GM12865 (cell line): ENCODE measurements around the gene OLFML2B.
"Not testable (repeated sequence)": the region's sequence is repeated elsewhere in the genome, so short reads cannot be mapped to it uniquely, and the experiment has no call there.

Experiments used
- DNase-seq: peaks from one replicate; pipeline ENCODE4 v3.0.0; 2010; ENCODE audit warnings: low read depth
- H3K4me3 ChIP-seq: 2 replicates; pipeline ENCODE4 v1.5.1; 2011; ENCODE audit warnings: mild to moderate bottlenecking, low read depth, low read length, control low read depth
- TF ChIP-seq, protein P1 (sequence below): IDR thresholded peaks from 2 replicates; pipeline ENCODE4 v1.5.1; 2011; ENCODE audit warnings: low read length, control low read depth, low read depth, inconsistent platforms; ENCODE audit not compliant: insufficient read depth; ENCODE audit errors: missing control alignments

OLFML2B gene

DNA sequence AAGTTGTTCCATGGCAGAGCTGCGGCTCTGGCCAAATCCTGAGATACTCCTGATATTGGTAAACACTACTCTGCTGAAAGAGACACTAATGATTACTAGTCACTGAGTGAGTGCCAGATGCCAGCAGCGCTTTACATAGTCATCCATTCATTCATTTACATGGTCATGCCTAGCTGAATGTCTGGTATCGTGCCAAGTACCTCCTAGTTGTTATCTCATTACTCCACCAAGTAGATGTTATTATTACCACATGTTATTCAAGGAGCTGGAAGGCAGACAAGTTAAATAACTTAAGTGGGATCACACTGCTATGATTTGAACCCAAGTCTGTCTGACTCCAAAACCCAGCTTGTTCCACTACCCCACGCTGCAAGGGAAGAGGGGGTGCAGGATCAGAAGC is 4.7 kb downstream of the OLFML2B start:
- no peak for DNase-seq
- H3K4me3 ChIP-seq: no peak overlapping the region
- TF ChIP-seq, protein P1, sequence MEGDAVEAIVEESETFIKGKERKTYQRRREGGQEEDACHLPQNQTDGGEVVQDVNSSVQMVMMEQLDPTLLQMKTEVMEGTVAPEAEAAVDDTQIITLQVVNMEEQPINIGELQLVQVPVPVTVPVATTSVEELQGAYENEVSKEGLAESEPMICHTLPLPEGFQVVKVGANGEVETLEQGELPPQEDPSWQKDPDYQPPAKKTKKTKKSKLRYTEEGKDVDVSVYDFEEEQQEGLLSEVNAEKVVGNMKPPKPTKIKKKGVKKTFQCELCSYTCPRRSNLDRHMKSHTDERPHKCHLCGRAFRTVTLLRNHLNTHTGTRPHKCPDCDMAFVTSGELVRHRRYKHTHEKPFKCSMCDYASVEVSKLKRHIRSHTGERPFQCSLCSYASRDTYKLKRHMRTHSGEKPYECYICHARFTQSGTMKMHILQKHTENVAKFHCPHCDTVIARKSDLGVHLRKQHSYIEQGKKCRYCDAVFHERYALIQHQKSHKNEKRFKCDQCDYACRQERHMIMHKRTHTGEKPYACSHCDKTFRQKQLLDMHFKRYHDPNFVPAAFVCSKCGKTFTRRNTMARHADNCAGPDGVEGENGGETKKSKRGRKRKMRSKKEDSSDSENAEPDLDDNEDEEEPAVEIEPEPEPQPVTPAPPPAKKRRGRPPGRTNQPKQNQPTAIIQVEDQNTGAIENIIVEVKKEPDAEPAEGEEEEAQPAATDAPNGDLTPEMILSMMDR: no peak

DNA sequence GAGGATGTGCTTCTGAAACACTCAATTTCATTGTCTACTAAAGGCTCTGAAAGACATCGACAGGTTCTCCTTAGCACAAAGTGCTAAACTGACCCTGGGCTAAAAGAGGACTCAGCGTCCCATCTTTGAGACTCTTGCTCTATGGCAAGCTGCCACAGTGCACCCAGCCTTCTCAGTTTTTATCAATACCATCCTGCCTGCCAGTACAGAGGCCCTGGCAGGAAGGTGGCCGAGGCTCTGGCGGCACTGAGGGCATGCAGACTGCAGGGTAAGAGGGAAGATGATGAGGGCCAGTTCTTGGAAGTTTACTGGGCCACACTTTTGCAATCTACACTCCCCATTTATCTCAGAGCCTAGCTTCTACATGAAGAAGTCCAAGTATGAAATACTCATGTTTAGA is 5.3 kb downstream of the OLFML2B start:
- no peak overlapping the region for H3K4me3 ChIP-seq
- DNase-seq: no peak
- TF ChIP-seq, protein P1: no peak

DNA sequence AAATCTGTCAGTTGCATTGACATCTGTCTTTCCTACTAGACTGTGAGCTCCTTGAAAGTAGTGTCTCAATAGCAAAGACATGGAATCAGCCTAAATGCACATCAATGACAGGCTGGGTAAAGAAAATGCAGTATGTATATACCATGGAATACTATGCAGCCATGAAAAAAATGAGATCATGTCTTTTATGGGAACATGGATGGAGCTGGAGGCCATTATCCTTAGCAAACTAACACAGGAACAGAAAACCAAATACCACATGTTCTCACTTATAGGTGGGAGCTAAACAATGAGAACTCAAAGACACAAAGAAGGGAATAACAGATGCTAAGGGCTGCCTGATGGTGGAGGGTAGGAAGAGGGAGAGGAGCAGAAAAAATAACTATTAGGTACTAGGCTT is 5.9 kb downstream of the OLFML2B start:
- not testable (repeated sequence) for H3K4me3 ChIP-seq

DNA sequence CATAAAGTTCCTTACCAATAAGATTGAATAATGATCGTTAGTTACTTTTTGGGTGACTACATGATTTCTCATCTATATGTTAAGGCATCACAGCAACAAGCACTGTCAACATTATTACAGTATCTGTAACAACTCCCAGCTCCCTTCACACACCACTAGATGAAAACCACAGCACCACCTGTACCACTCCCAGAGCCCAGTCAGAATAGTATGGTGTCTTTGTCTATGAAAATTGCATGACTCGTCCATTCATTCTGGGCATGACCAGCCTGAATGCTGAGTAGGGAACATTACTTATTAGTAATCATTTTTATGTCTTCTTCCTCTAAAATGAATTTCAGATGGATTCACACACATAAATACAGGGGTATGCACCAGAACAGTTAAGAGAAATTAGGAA is 7.0 kb downstream of the OLFML2B start:
- TF ChIP-seq, protein P1: no peak
- no peak overlapping the region for H3K4me3 ChIP-seq
- DNase-seq: no peak

More for the DNA sequence above, 5.9 kb downstream of the OLFML2B start:
- DNase-seq: not testable (repeated sequence)

DNA sequence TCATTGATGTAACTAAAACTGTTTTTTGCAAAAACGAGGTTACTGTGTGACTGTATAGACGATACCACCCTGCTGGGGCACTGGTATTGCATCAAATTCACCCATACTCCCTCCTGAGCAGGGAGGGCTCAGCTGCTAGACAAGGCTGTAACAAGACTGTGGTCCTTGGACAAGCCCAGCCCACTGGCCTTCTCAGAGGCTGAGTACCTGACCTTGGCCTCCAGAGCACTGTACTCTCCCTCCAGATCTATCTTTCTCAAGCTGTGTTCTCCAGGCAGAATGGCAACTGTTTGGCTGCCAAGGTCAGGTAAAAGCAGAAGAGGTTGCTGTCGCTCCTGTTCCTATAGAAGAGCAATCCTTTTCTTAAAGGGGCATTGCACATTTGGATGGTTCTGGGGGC is 8.5 kb downstream of the OLFML2B start:
- TF ChIP-seq, protein P1: no peak
- H3K4me3 ChIP-seq: no peak overlapping the region
- no peak for DNase-seq

- H3K4me3 ChIP-seq: no peak overlapping the region
- no peak for DNase-seq
- TF ChIP-seq, protein P1: no peak
These were observed 9.5 kb downstream of the OLFML2B start for GRCh38 chr1:162014202-162014601.

DNA sequence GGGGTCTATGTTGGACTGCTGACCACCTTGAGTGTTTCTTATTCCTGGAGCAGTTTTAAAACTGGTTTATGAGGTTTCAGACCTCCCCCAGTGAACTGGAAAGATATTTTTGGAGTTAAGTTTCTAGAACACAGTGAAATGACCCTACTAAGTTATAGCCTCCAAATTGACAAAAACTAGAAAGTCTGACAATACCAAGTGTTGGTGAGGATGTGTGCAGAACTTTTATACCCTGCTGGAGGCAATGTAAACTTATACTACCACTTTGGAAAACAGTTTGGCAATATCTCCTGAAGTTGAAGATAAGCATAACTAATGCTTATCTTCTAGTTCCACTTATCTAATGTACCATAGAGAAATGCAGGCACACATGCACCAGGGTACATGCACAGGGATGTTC is 10.4 kb downstream of the OLFML2B start:
- no peak for DNase-seq
- no peak overlapping the region for H3K4me3 ChIP-seq
- TF ChIP-seq, protein P1: no peak
